CD1c-positive myeloid dendritic cell (primary cell): ENCODE results near the gene PPM1K.
"Not testable (repeated sequence)": the region's sequence is repeated elsewhere in the genome, so short reads cannot be mapped to it uniquely, and the experiment has no call there.

Source experiments
- DNase-seq: peaks from one replicate; pipeline ENCODE4 v3.0.0-alpha.2; 2016; ENCODE audit errors: extremely low spot score

PPM1K gene

GRCh38 chr4:88284439-88285234 lies at the start of gene PPM1K:
Gene PPM1K (minus strand): TSS chr4:88284561. CDS start chr4:88278583, 5,978 bp downstream.
- DNase-seq: peak; percentile 100

DNA sequence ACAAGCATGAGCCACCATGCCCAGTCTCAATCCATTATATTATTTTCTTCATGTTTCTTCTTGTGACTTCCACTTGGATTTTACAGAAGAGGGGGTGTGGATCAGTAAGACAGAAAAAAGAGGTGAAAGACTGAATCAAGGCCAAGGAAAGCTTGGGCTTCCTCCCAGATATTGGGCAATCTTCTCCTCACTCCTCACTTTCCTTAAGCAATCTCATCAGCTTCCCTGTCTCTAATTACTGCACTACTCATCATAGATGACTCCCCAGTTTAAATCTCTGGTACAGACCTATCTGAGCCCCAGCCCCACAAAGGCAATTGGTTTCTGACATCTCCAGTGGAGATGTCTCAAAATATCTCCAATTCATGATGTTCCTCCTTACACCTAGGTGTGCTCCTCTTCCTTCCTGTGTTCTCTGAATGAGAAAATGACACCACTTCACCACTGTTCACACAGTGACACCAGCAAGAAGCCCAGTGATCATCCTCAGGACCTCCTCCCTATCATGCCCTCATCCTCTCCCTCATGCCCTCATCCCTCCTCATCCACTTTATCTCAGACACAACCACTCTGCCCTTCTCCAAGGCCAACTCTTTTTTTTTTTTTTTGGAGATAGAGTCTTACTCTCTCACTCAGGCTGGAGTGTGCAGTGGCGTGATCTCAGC lies 49.5 kb upstream of the PPM1K start:
- DNase-seq: no peak

GRCh38 chr4:88327665-88328064 lies 43.3 kb upstream of the PPM1K start:
- DNase-seq: no peak

- peak; percentile 82 for DNase-seq
These were observed 36.5 kb upstream of the PPM1K start for GRCh38 chr4:88320780-88321373.

DNA sequence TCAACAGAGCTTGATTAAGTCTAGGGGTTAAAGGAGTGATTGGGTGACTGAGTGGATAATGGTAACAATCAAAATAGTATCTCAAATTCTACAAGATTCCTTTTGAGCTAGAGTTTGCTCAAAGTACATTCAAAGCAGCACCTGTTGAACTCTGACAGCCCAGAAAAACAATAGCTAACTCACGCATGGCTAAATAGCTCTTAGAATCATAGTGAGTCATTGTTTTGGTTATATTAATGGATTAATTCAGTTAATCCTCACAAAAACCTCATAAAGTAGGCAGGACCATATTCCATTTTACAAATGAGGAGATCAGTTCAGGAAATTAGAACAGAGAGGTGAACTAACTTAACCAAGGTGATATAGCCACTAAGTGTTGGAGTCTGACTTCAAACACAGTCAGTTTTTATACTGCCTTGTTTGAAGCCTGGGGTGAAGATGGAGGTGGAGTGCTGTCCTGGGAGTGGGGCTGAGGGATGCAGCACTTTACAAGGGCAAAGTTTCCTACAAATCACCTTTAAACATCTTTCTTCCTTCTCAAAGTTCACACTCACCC lies 35.9 kb upstream of the PPM1K start:
- no peak for DNase-seq

DNA sequence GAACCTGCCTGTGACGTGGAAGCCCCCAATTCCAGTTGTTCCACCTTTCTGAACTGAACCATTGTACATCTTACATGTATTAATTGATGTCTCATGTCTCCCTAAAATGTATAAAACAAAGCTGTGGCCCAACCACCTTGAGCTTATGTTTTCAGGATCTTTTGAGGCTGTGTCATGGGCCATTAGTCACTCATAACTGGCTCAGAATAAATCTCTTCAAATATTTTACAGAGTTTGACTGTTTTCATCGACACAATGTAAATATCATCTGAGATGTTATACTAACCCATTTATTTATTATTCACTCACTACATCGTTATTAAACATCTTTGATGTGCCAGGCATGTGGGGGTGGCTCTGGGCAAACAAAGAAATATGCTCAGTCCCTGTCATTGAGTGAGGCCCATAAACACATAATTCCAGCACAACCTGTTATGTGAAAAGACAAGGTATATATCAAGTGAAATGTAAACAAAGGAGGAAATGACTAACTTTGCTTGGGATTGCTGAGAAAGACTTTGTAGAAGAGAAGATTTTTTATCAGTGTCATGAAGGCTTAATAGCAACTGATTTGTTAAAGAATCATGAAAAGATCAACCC lies 34.5 kb upstream of the PPM1K start:
- no peak for DNase-seq

- no peak for DNase-seq
These were observed 31.2 kb upstream of the PPM1K start for GRCh38 chr4:88315460-88316017.

- DNase-seq: not testable (repeated sequence)
These were observed 28.8 kb upstream of the PPM1K start for GRCh38 chr4:88313088-88313624.

- no peak for DNase-seq
These were observed 24.2 kb upstream of the PPM1K start for GRCh38 chr4:88308587-88308986.

GRCh38 chr4:88297725-88298454 lies 13.5 kb upstream of the PPM1K start:
- no peak for DNase-seq

- DNase-seq: no peak
These were observed 12.8 kb upstream of the PPM1K start for GRCh38 chr4:88297212-88297516.

DNA sequence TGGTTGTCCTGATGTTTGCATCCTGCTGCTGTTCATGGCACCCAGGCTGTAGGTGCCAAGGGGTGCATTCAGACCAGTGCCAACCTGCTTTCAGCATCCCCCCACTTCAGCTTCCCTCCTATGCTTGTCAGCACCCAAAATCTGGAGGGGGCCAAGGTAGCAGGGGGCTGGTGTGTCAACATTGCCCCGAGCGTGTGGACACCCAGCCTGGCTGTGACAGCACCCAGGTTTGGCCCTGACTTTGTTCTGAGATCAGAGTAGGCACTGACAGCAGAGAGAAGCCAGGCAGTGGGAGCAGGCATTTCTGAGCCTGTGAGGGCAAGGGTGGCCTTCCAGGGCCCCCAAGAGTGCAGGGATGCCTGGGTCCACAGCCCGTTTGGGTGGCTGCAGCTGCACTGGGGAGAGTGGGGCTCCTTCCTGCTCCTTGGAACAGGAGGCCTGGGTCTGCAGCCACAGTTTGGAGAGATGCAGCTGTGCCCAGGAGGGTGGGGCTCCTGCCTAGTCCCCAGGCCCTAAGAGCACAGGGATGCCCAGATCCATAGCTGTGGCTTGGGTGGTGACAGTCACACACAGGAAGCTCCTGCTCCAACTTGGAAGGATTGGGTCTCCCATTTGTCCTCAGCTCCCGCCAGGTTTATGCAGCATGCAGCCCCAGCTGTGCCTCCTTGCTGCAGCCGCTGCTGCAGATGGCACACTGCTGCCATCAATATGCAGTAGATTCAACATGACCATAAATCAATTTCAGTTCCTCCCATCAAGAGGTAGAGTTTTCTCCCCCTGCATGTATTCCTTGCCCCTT lies 12.3 kb upstream of the PPM1K start:
- DNase-seq: no peak

DNA sequence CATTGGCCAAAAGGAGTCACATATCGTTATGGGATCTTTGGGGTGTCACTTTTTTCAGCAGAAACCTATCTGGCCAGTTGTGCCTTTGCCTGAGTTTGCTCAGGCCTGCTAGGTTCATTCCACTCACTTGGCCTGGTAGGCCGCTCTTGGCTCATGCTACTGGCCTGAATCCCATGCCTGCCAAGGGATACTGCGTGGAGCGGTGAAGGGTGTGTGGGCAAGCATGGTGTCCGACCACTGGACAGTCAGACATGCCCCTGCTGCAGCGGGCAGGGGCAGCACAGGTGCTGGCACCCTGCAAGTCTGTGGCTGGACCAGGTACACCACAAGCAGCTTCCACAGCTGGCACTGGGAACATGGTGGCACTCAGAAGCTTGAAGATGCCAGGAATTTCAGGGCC lies 11.3 kb upstream of the PPM1K start:
- DNase-seq: no peak

DNA sequence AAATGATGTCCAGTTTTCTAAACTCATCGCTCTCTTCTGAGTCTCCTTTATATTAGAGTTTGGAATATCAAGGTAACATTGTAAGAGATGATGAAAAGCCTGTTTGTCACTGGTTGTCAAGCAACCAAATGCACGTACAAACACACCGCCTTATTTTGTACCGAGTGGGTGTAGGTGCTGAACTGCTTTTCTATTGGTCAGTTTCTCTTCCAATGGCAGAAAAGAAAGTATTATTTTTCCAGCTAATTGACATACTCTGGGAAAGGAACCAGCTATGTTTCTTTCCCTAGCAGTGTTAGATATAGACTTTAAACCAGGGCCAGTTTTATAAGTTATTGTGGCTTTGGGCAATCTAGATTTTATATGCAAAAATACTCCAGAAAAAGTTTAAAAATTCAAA lies 6.6 kb upstream of the PPM1K start:
- no peak for DNase-seq

- no peak for DNase-seq
These were observed 2.5 kb upstream of the PPM1K start for GRCh38 chr4:88286897-88287296.

- no peak for DNase-seq
These were observed 883 bp upstream of the PPM1K start for GRCh38 chr4:88285235-88285653.

- peak; percentile 86 for DNase-seq
These were observed 511 bp downstream of the PPM1K start for GRCh38 chr4:88283661-88284438.

DNA sequence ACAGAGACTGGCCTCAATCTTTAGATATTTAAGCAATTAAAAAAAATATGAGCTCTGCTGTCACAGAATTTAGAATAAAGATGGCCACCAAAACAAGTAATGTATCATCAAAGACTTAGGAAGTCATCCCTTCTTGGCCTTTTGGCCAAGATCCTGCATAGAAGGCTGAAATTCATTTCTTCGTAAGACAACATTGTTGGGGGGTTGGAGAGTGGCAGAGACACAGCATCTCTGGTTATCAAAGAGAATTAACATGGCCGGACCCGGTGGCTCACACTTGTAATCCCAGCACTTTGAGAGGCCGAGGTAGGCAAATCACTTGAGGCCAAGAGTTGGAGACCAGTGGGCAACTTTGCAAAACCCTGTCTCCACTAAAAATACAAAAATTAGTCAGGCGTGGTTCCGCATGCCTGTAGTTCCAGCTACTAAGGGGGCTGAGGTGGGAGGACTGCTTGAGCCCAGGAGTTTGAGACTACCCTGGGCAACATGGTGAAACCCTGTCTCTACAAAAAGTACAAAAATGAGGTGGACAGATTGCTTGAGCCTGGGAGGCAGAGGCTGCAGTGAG lies 4.0 kb downstream of the PPM1K start:
- DNase-seq: no peak

GRCh38 chr4:88277711-88278225 lies 6.6 kb downstream of the PPM1K start:
- DNase-seq: no peak
